IPS DF 6.9 (cell line): ENCODE measurements around the gene KIFC1.

Experiments used
- DNase-seq: peaks from one replicate; pipeline ENCODE4 v3.0.0-alpha.2; 2013; ENCODE audit warnings: low read depth, low spot score
- H3K27ac ChIP-seq: one replicate; pipeline ENCODE4 v1.5.1; 2013; ENCODE audit warnings: low read length, control low read depth
- H3K27me3 ChIP-seq: 2 replicates; pipeline ENCODE4 v1.6.1; 2013; ENCODE audit warnings: mild to moderate bottlenecking, low read length; ENCODE audit not compliant: control insufficient read depth, insufficient read depth
- H3K36me3 ChIP-seq: 2 replicates; pipeline ENCODE4 v1.6.1; 2013; ENCODE audit warnings: low read length; ENCODE audit not compliant: control insufficient read depth, insufficient read depth
- H3K4me1 ChIP-seq: 2 replicates; pipeline ENCODE4 v1.6.1; 2013; ENCODE audit warnings: low read length; ENCODE audit not compliant: control insufficient read depth, insufficient read depth
- H3K4me3 ChIP-seq: 2 replicates; pipeline ENCODE4 v1.5.1; 2013; ENCODE audit warnings: mild to moderate bottlenecking, low read length
- H3K9me3 ChIP-seq: 2 replicates; pipeline ENCODE4 v1.6.1; 2013; ENCODE audit warnings: low read length, inconsistent platforms; ENCODE audit not compliant: control insufficient read depth, insufficient read depth
- WGBS: extraction: QIAGEN DNeasy Blood & Tissue Kit; methylation state at CpG from one replicate; pipeline ENCODE4 v1.1.7; 2013; ENCODE audit warnings: mixed read lengths, missing lambda C conversion rate; ENCODE audit not compliant: insufficient read length, insufficient coverage; 5-methylcytosine and 5-hydroxymethylcytosine counted together

The KIFC1 gene

GRCh38 chr6:33418690-33419291 is 27.2 kb downstream of the KIFC1 start:
- Histone ChIP-seq H3K4me3 (peak overlapping the region; percentile 19; the same call in 1 of the 2 replicates), H3K27ac (no peak overlapping the region), H3K9me3 (no peaks in the 10 kb centered on the region), H3K4me1 (peaks cover 1% of the 10 kb centered on the region; the same call in 1 of the 2 replicates), H3K36me3 (peaks cover 7% of the 10 kb centered on the region; the same call in 1 of the 2 replicates), H3K27me3 (no peaks in the 10 kb centered on the region)
- no peak for DNase-seq
- WGBS: no CpG with 5 or more reads among the region's 8 CpGs

DNA sequence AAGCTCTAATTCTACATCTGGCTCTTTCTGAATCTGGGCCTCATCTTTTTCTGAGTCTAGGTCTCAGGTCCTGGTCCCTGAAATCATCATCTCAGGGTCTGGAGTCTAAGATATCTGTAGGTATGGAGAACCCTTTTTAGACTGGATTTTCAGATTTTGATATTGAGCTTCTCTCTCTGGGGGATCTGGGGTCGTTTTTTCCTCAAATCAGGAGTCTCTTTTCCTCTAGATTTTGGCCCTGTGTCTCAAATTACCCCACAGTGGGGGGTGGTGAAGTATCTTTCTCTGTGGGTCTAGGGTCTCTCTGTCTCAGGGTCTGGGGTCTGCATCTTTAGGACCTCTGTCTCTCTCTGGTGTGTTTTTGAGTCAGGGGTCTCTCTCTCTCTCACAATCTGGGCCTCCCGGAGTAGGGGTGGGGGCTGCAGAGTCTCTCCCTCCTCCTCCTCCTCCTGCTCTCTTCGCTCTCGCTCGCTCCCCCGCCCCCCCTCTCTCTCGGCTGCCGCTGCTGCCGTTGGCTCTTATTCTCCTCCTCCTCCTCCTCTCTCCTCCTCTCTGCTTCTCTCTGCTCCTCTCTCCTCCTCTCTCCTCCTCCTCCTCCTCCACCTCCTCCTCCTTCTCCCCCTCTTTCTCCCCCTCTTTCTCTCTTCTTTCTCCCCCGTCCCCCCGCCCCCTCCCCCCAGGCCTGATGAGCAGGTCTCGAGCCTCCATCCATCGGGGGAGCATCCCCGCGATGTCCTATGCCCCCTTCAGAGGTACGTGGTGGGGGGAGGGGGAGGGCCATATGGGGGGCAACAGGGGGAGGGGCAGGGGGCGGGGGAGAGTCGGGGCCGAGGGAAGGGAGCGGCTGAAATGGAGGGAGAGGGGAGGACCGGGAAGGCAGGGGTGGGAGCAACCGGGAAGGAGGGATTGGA is 28.2 kb downstream of the KIFC1 start, which contains the start of gene SYNGAP1:
Gene SYNGAP1, plus strand, starts transcription at position 486 of the 911 bp plus-strand sequence. Its CDS starts 200 bp downstream, at position 686.
- no peak within 1 kb of the TSS for H3K27ac ChIP-seq
- no peak for DNase-seq
- 0 out of 2 replicates have a peak, but pooled peaks cover 5% of the 10 kb centered on the region for H3K36me3 ChIP-seq
- WGBS: no CpG with 5 or more reads among the region's 22 CpGs
- peaks cover 1% of the 10 kb centered on the region; the same call in 1 of the 2 replicates for H3K4me1 ChIP-seq
- no peaks in the 10 kb centered on the region for H3K27me3 ChIP-seq
- no peaks in the 10 kb centered on the region for H3K9me3 ChIP-seq
- H3K4me3 ChIP-seq: peak within 1 kb of the TSS; percentile 49; the same call in 1 of the 2 replicates

DNA sequence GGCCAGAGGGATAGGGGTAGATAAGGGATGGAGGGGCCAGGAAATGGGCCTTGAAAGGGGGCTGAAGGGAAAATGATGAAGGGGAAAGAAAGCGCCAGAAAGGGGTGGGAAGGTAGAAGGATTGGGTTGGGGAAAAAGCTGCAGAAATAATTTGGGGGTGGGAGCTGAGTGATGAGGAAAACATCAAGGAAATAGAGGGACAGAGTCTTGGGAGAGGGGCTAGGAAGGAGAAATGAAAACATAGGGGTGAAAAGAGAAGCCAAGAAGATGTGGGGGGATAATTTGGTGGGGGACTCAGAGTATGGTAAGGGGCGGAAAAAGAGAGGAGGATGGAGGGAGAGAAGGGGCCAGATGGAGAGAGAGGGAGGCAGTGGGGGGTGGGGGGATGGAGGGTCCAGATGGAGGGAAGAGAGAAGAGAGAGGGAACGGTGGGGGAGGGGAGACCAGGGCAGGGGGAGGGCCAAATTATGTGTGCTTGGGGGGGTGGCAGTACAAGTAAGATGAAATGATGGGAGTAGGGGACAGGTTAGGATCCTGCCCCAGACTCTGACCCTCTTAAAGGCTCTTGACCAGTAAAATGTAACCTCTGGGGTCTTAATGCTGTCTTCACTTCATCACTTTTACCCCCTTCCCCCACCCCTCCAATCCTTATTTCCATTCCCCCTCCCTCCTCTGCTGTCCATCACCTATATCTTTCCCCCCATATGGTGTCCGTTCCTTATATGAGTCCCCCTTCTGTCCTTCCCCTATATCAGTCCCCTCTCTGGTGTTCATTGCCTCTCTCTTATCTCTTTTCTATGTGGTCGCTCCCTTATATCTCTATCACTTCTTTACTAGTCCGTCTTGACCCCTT is 29.1 kb downstream of the KIFC1 start:
- Histone ChIP-seq H3K4me3 (peak overlapping the region; percentile 49; the same call in 1 of the 2 replicates), H3K27ac (no peak overlapping the region), H3K4me1 (peaks cover 1% of the 10 kb centered on the region; the same call in 1 of the 2 replicates), H3K27me3 (no peaks in the 10 kb centered on the region), H3K36me3 (0 out of 2 replicates have a peak, but pooled peaks cover 4% of the 10 kb centered on the region), H3K9me3 (no peaks in the 10 kb centered on the region)
- 100% methylated on average over 2 of the region's 6 CpGs for WGBS
- DNase-seq: no peak

GRCh38 chr6:33421344-33421643 is 29.7 kb downstream of the KIFC1 start:
- no peak overlapping the region for H3K27ac ChIP-seq
- peaks cover 1% of the 10 kb centered on the region; the same call in 1 of the 2 replicates for H3K4me1 ChIP-seq
- H3K27me3 ChIP-seq: no peaks in the 10 kb centered on the region
- H3K36me3 ChIP-seq: 0 out of 2 replicates have a peak, but pooled peaks cover 4% of the 10 kb centered on the region
- no peak for DNase-seq
- WGBS: no CpG with 5 or more reads among the region's 2 CpGs
- H3K9me3 ChIP-seq: no peaks in the 10 kb centered on the region
- H3K4me3 ChIP-seq: no peak overlapping the region

DNA sequence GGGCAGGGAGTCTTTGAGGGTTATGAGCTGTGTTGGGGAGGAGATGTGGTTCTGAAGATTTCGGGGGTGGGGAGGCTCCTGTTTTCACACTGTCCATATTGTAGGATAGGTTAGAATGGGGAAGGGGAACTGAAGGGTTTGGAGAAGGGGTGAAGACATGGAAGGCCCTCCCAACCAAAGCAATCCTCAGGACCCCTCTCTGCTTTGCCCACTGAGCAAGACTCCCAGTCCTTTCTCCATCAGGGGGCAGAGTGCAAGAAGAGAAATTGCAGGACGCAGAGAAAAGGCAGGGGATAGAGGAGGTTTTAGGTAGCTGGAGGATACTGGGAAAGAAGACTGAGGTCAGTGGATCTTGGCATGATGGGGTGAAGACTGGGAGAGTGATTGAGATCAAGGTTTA is 32.2 kb downstream of the KIFC1 start:
- Histone ChIP-seq H3K9me3 (no peaks in the 10 kb centered on the region), H3K27ac (no peak overlapping the region), H3K36me3 (0 out of 2 replicates have a peak, but pooled peaks cover 4% of the 10 kb centered on the region), H3K4me3 (no peak overlapping the region), H3K4me1 (peaks cover 8% of the 10 kb centered on the region; the same call in 1 of the 2 replicates), H3K27me3 (no peaks in the 10 kb centered on the region)
- whole genome bisulfite sequencing: no CpG with 5 or more reads among the region's 2 CpGs
- no peak for DNase-seq

- Histone ChIP-seq H3K27ac (peak overlapping the region; percentile 35), H3K4me1 (peaks cover 13% of the 10 kb centered on the region)
- no CpG with 5 or more reads among the region's 12 CpGs for WGBS
These were observed 33.4 kb downstream of the KIFC1 start for GRCh38 chr6:33424855-33425667.

GRCh38 chr6:33425668-33426577 is 34.3 kb downstream of the KIFC1 start:
- Histone ChIP-seq H3K27ac (no peak overlapping the region), H3K36me3 (0 out of 2 replicates have a peak, but pooled peaks cover 4% of the 10 kb centered on the region), H3K4me3 (peak overlapping the region; percentile 87; the same call in 1 of the 2 replicates), H3K4me1 (peaks cover 16% of the 10 kb centered on the region), H3K27me3 (no peaks in the 10 kb centered on the region), H3K9me3 (no peaks in the 10 kb centered on the region)
- no peak for DNase-seq
- no CpG with 5 or more reads among the region's 43 CpGs for WGBS

More at GRCh38 chr6:33424855-33425667, 33.4 kb downstream of the KIFC1 start:
- Histone ChIP-seq H3K9me3 (no peaks in the 10 kb centered on the region), H3K36me3 (0 out of 2 replicates have a peak, but pooled peaks cover 4% of the 10 kb centered on the region), H3K27me3 (no peaks in the 10 kb centered on the region), H3K4me3 (peak overlapping the region; percentile 87; the same call in 1 of the 2 replicates)
- DNase-seq: no peak

DNA sequence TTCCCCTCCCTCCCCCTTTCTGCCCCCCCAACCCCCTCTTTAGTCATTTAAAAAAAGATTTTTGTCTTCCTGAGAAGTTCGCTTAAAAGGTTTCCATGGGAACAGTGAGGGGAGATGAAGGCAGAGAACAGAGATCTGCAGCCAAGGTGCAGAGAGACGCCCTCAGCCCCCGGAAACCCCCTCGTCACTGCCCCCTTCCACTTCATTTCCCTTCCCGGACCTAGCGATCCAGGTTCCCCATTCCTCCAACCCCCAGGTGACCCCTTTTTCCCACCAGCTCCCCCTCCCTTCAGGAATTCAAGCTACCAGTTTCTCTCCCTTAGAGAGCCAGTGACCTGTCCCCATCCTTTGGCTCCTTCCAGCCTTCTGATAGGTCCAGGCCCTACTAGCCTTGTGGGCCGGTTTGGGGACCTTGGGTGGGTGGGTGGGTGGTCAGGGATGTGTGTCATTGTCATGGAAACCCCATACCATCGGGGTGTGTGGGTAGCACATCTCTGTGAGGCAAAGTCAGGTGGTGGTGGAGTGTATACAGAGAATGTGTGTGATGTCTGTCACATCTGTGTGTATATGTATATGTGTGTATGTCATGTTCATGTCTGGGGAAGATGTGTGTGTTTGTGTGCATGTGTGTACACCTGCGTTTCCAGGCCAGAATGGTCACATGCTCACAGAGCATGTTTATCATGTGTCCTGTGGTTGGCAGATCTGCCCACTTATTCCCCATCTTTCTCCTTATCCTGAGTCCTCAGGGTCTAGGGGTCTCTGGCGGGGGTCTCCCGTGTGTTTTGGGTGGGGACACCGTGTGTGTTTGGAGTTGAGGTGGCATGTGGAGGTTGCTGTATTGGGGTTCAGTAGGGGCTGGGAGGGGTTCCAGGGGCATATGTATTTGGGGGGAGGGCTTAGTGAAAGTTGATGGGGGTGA is 35.2 kb downstream of the KIFC1 start:
- no CpG with 5 or more reads among the region's 12 CpGs for WGBS
- H3K36me3 ChIP-seq: 0 out of 2 replicates have a peak, but pooled peaks cover 4% of the 10 kb centered on the region
- H3K27me3 ChIP-seq: no peaks in the 10 kb centered on the region
- no peak for DNase-seq
- no peak overlapping the region; the same call in 1 of the 2 replicates for H3K4me3 ChIP-seq
- H3K9me3 ChIP-seq: no peaks in the 10 kb centered on the region
- no peak overlapping the region for H3K27ac ChIP-seq
- peaks cover 16% of the 10 kb centered on the region for H3K4me1 ChIP-seq
